DND-41 (cell line): ENCODE data around the gene NOVA1.

Source experiments
- EZH2 ChIP-seq: IDR thresholded peaks from 3 replicates; pipeline ENCODE4 v1.6.1; 2012; ENCODE audit warnings: borderline replicate concordance, low read depth, mild to moderate bottlenecking, moderate library complexity, low read length, inconsistent platforms; ENCODE audit not compliant: severe bottlenecking
- TF ChIP-seq, protein P1 (sequence below): IDR thresholded peaks from 2 replicates; pipeline ENCODE4 v1.5.1; 2012; ENCODE audit warnings: borderline replicate concordance, low read length, moderate library complexity, mild to moderate bottlenecking; ENCODE audit not compliant: poor library complexity, severe bottlenecking; ENCODE audit errors: extremely low read depth

DNA sequence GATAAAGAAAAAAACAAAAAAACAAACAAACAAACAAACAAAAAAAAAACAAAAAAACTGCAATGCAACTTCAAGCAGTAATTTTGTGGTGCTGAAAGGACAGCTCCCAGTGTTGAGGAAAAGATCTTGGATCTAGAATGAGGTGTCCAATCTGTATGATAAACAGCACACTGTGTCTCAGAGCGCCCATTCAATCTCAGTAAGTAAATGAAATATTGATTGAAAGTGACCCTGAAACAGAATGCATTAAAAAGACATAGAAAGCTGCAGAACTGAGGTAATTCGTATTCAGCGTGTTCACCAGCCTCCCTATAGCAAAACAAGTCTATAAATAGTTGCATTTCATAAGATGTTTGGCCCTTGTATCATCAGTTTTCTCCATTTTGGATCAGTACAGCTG, 153.0 kb downstream of the NOVA1 start:
- TF ChIP-seq, protein P1, sequence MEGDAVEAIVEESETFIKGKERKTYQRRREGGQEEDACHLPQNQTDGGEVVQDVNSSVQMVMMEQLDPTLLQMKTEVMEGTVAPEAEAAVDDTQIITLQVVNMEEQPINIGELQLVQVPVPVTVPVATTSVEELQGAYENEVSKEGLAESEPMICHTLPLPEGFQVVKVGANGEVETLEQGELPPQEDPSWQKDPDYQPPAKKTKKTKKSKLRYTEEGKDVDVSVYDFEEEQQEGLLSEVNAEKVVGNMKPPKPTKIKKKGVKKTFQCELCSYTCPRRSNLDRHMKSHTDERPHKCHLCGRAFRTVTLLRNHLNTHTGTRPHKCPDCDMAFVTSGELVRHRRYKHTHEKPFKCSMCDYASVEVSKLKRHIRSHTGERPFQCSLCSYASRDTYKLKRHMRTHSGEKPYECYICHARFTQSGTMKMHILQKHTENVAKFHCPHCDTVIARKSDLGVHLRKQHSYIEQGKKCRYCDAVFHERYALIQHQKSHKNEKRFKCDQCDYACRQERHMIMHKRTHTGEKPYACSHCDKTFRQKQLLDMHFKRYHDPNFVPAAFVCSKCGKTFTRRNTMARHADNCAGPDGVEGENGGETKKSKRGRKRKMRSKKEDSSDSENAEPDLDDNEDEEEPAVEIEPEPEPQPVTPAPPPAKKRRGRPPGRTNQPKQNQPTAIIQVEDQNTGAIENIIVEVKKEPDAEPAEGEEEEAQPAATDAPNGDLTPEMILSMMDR: no peak
- TF ChIP-seq EZH2: no peak
